IMR-90 (cell line): ENCODE measurements around the gene TRDN. TPM values are rescaled to one million over a fixed set of nuclear protein-coding genes. Genes with fewer than 3 reads are reported as not detected.

Experiments used
- ATAC-seq: fragments of 200-7000 bp; cut with Tn5 transposase; 2 replicates; pipeline ENCODE4 v1.9.1; 2020; ENCODE audit warnings: low read depth, mild to moderate bottlenecking, moderate library complexity
- BruUV-seq: library from RNA; stranded (reverse); fragments of 400-500 nt; replicated peaks from 2 replicates; lab custom pipeline; 2021; lab: Mats Ljungman, UMichigan
- CTCF ChIA-PET: fragments of 300-600 bp; formaldehyde crosslinking; extraction: SDS; loops from one replicate; lab custom pipeline; 2021; ENCODE audit warnings: antibody characterized with exemption; lab: Yijun Ruan, JAX
- POLR2A ChIA-PET: fragments of 300-600 bp; sonication (Branson Sonifier 250); formaldehyde crosslinking; loops from one replicate; lab custom pipeline; 2022; ENCODE audit warnings: antibody characterized with exemption; ENCODE audit not compliant: unreplicated experiment; lab: Charles Lee
- DNase-seq: peaks from one replicate; pipeline ENCODE4 v3.0.0; 2013
- H2AFZ ChIP-seq: replicated peaks from 2 replicates; pipeline ENCODE3; 2013; ENCODE audit warnings: low read length, mild to moderate bottlenecking; ENCODE audit not compliant: poor library complexity
- H2AK5ac ChIP-seq: 2 replicates; pipeline ENCODE4 v1.6.1; 2013; ENCODE audit warnings: low read depth, low read length, inconsistent platforms
- H2AK9ac ChIP-seq: replicated peaks from 2 replicates; pipeline ENCODE3; 2013; ENCODE audit warnings: mild to moderate bottlenecking, low read depth, low read length, moderate library complexity; ENCODE audit not compliant: poor library complexity
- H2BK120ac ChIP-seq: 2 replicates; pipeline ENCODE4 v1.6.1; 2013; ENCODE audit warnings: low read depth, low read length, inconsistent platforms
- H2BK15ac ChIP-seq: 3 replicates; pipeline ENCODE4 v1.6.1; 2013; ENCODE audit warnings: low read depth, low read length, inconsistent platforms
- H2BK20ac ChIP-seq: 2 replicates; pipeline ENCODE4 v1.6.1; 2013; ENCODE audit warnings: low read depth, mild to moderate bottlenecking, inconsistent platforms, low read length, moderate library complexity
- H2BK5ac ChIP-seq: 2 replicates; pipeline ENCODE4 v1.6.1; 2013; ENCODE audit warnings: mild to moderate bottlenecking, low read depth, low read length, inconsistent platforms; ENCODE audit not compliant: poor library complexity, severe bottlenecking
- H3K14ac ChIP-seq: replicated peaks from 2 replicates; pipeline ENCODE4 v1.6.1; 2013; ENCODE audit warnings: low read depth, low read length, inconsistent platforms
- H3K18ac ChIP-seq: 2 replicates; pipeline ENCODE4 v1.6.1; 2013; ENCODE audit warnings: low read depth, low read length, control low read depth
- H3K23ac ChIP-seq: 2 replicates; pipeline ENCODE4 v1.6.1; 2013; ENCODE audit warnings: low read depth, low read length, inconsistent platforms
- H3K27ac ChIP-seq: 2 replicates; pipeline ENCODE4 v1.5.1; 2013; ENCODE audit warnings: mild to moderate bottlenecking, control low read depth, low read length; ENCODE audit not compliant: insufficient read depth
- H3K27me3 ChIP-seq: 2 replicates; pipeline ENCODE4 v1.6.1; 2013; ENCODE audit warnings: low read length; ENCODE audit not compliant: control insufficient read depth, insufficient read depth
- H3K36me3 ChIP-seq: 2 replicates; pipeline ENCODE4 v1.6.1; 2013; ENCODE audit warnings: low read length, mixed read lengths; ENCODE audit not compliant: control insufficient read depth, insufficient read depth
- H3K4ac ChIP-seq: 2 replicates; pipeline ENCODE4 v1.6.1; 2013; ENCODE audit warnings: low read depth, low read length, inconsistent platforms
- H3K4me1 ChIP-seq: 2 replicates; pipeline ENCODE4 v1.6.1; 2013; ENCODE audit warnings: low read length, mixed read lengths; ENCODE audit not compliant: control insufficient read depth, insufficient read depth
- H3K4me2 ChIP-seq: 2 replicates; pipeline ENCODE4 v1.6.1; 2013; ENCODE audit warnings: low read depth, mild to moderate bottlenecking, control low read depth, low read length, moderate library complexity
- H3K4me3 ChIP-seq: 2 replicates; pipeline ENCODE4 v1.5.1; 2013; ENCODE audit warnings: low read depth, mild to moderate bottlenecking, control low read depth, low read length, moderate library complexity; ENCODE audit not compliant: insufficient read depth
- H3K56ac ChIP-seq: 2 replicates; pipeline ENCODE4 v1.6.1; 2013; ENCODE audit warnings: low read length, inconsistent platforms; ENCODE audit not compliant: insufficient read depth; ENCODE audit errors: extremely low read depth
- H3K79me1 ChIP-seq, 2 experiments: 2 replicates each; pipeline ENCODE4 v1.6.1; 2013; ENCODE audit warnings: low read length in 2 of 2, inconsistent platforms in 1 of 2, low read depth in 1 of 2
- H3K9ac ChIP-seq: 2 replicates; pipeline ENCODE4 v1.6.1; 2013; ENCODE audit warnings: low read depth, low read length, control low read depth
- H3K9me1 ChIP-seq: 2 replicates; pipeline ENCODE4 v1.6.1; 2013; ENCODE audit warnings: low read length, inconsistent platforms; ENCODE audit not compliant: insufficient read depth
- H3K9me3 ChIP-seq: 2 replicates; pipeline ENCODE4 v1.6.1; 2013; ENCODE audit warnings: low read length; ENCODE audit not compliant: control insufficient read depth, insufficient read depth
- H4K20me1 ChIP-seq: 2 replicates; pipeline ENCODE4 v1.6.1; 2013; ENCODE audit warnings: low read length, inconsistent platforms; ENCODE audit not compliant: insufficient read depth
- H4K5ac ChIP-seq: 2 replicates; pipeline ENCODE4 v1.6.1; 2013; ENCODE audit warnings: mild to moderate bottlenecking, low read depth, low read length, control low read depth
- H4K8ac ChIP-seq, 2 experiments: 2 replicates each; pipeline ENCODE4 v1.6.1; 2013; ENCODE audit warnings: low read depth in 2 of 2, low read length in 2 of 2, control low read depth in 1 of 2, inconsistent platforms in 1 of 2
- H4K91ac ChIP-seq: 2 replicates; pipeline ENCODE4 v1.6.1; 2013; ENCODE audit warnings: low read depth, low read length, inconsistent platforms; ENCODE audit not compliant: insufficient read depth
- BHLHE40 ChIP-seq: fragments of 150-350 bp; IDR thresholded peaks from 2 replicates; pipeline ENCODE4 v1.6.1; 2016; ENCODE audit warnings: mild to moderate bottlenecking, low read depth, low read length
- CEBPB ChIP-seq: IDR thresholded peaks from 2 replicates; pipeline ENCODE4 v1.6.1; 2012; ENCODE audit warnings: low read depth, low read length, improper control_type of control experiment
- CHD1 ChIP-seq: IDR thresholded peaks from 2 replicates; pipeline ENCODE4 v1.6.1; 2012; ENCODE audit warnings: low read depth, low read length, improper control_type of control experiment
- FOS ChIP-seq: fragments of 150-350 bp; IDR thresholded peaks from 2 replicates; pipeline ENCODE4 v1.6.1; 2016; ENCODE audit warnings: low read depth, low read length
- MAFK ChIP-seq: IDR thresholded peaks from 2 replicates; pipeline ENCODE4 v1.6.1; 2012; ENCODE audit warnings: low read depth, low read length, improper control_type of control experiment
- MAZ ChIP-seq: IDR thresholded peaks from 2 replicates; pipeline ENCODE4 v1.6.1; 2012; ENCODE audit warnings: low read depth, mild to moderate bottlenecking, low read length, improper control_type of control experiment, moderate library complexity, borderline replicate concordance
- MXI1 ChIP-seq: IDR thresholded peaks from 2 replicates; pipeline ENCODE4 v1.6.1; 2012; ENCODE audit warnings: low read depth, mild to moderate bottlenecking, low read length, moderate library complexity, borderline replicate concordance
- NFE2L2 ChIP-seq: fragments of 150-350 bp; IDR thresholded peaks from 2 replicates; pipeline ENCODE4 v1.6.1; 2016; ENCODE audit warnings: low read depth, mild to moderate bottlenecking, low read length
- POLR2A ChIP-seq: IDR thresholded peaks from 2 replicates; pipeline ENCODE4 v1.6.1; 2012; ENCODE audit warnings: mild to moderate bottlenecking, low read depth, low read length
- RAD21 ChIP-seq: IDR thresholded peaks from 2 replicates; pipeline ENCODE4 v1.6.1; 2012; ENCODE audit warnings: low read length, improper control_type of control experiment
- RCOR1 ChIP-seq: IDR thresholded peaks from 2 replicates; pipeline ENCODE4 v1.6.1; 2012; ENCODE audit warnings: mild to moderate bottlenecking, low read length, improper control_type of control experiment; ENCODE audit not compliant: insufficient replicate concordance
- RFX5 ChIP-seq: IDR thresholded peaks from 2 replicates; pipeline ENCODE4 v1.8.0; 2012; ENCODE audit warnings: low read depth, mild to moderate bottlenecking, low read length, moderate library complexity
- SMC3 ChIP-seq: fragments of 150-350 bp; IDR thresholded peaks from 2 replicates; pipeline ENCODE4 v1.6.1; 2016; ENCODE audit warnings: low read depth, mild to moderate bottlenecking, antibody characterized with exemption, low read length, moderate library complexity
- WGBS, 2 experiments: methylation state at CpG; one replicate each; pipeline versions ENCODE4 v1.1.5 to v1.1.7; 2013; ENCODE audit warnings: missing lambda C conversion rate in 2 of 2; ENCODE audit not compliant: insufficient read length in 1 of 2; ENCODE audit errors: extremely low coverage in 2 of 2; 5-methylcytosine and 5-hydroxymethylcytosine counted together
- dilution Hi-C: fragments of 300-500 bp; cut with HindIII; formaldehyde crosslinking; loops from one replicate; pipeline ENCODE4 v1.14.3; 2018; ENCODE audit warnings: low sequenced_read_pairs; ENCODE audit not compliant: unreplicated experiment
- in situ Hi-C: fragments of 300-500 bp; cut with MboI; formaldehyde crosslinking; loops from 3 replicates; pipeline ENCODE4 v1.14.3; 2019; ENCODE audit warnings: low sequenced_read_pairs, inconsistent platforms, mixed read lengths
- intact Hi-C: fragments of 100-400 bp; cut with micrococcal nuclease; formaldehyde crosslinking; loops from 2 replicates; pipeline ENCODE4 v1.10.0; 2022
- polyA plus RNA-seq, 3 experiments: library from polyadenylated mRNA; depleted of rRNA; stranded (reverse); fragments of >200 nt; gene quantifications; 2 replicates each; pipeline ENCODE4 v1.2.3, GENCODE V29; 2012; ENCODE audit warnings: low replicate concordance in 1 of 3
- total RNA-seq: library from RNA; depleted of rRNA; stranded (reverse); fragments of >200 nt; gene quantifications from 2 replicates; pipeline ENCODE4 v1.2.3, GENCODE V29; 2012
- TF ChIP-seq, protein P1 (sequence below): fragments of 150-350 bp; IDR thresholded peaks from 2 replicates; pipeline ENCODE4 v1.6.1; 2017; ENCODE audit warnings: mild to moderate bottlenecking, antibody characterized with exemption, low read length, low read depth
- TF ChIP-seq, protein P2 (sequence below): conservative IDR thresholded peaks from 2 replicates; pipeline ENCODE4 v1.5.1; 2012; ENCODE audit warnings: mild to moderate bottlenecking, low read depth, low read length, improper control_type of control experiment
- TF ChIP-seq, protein P3 (sequence below): fragments of 150-350 bp; IDR thresholded peaks from 2 replicates; pipeline ENCODE4 v1.6.1; 2016; ENCODE audit warnings: low read depth, mild to moderate bottlenecking, low read length, moderate library complexity, borderline replicate concordance

Gene TRDN
- total and polyA plus RNA-seq, 2 of the 4 experiments (the other 2 are of a cell fraction): not detected

DNA sequence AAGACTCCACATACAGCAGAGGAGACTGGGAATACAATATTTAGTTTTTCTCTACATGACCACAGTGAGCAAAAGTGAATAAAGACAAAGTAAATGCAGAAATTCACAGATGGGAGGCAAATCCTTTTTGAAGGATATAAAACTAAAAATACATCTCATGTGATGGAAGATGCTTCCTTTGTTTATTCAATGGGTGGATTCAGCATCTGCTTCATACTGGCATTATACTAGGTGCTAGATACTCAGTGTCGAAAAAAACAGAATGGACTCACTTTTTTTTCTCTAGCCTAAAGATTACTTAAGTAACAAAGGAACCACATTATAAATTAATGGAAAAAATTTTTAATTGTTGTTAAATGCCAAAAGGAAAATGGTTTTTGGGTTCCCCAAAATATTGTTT is 216.2 kb downstream of the TRDN start:
- Histone ChIP-seq H3K18ac (no peak overlapping the region), H4K5ac (no peak overlapping the region), H2BK120ac (no peak overlapping the region), H3K4me2 (no peak overlapping the region), H3K27ac (no peak overlapping the region), H4K8ac (no peak overlapping the region), H2AK9ac (no peak overlapping the region), H2BK15ac (no peak overlapping the region), H4K20me1 (no peaks in the 10 kb centered on the region), H3K36me3 (no peaks in the 10 kb centered on the region), H3K4me3 (no peak overlapping the region), H2AK5ac (no peak overlapping the region), H2BK20ac (no peak overlapping the region), H3K4ac (no peak overlapping the region), H3K4me1 (no peaks in the 10 kb centered on the region), H3K79me1 (no peaks in the 10 kb centered on the region), H3K23ac (no peak overlapping the region), H4K91ac (no peak overlapping the region), H3K27me3 (no peaks in the 10 kb centered on the region), H3K14ac (no peak overlapping the region), H2AFZ (no peak overlapping the region), H3K9me1 (no peaks in the 10 kb centered on the region), H3K56ac (no peak overlapping the region), H2BK5ac (no peak overlapping the region), H3K9me3 (peaks cover 2% of the 10 kb centered on the region; the same call in 1 of the 2 replicates), H3K9ac (no peak overlapping the region)
- no TSS peak for BruUV-seq
- ATAC-seq (no peak), DNase-seq (no peak)
- dilution Hi-C loops: no loop called here
- intact Hi-C loops: no loop called here
- POLR2A ChIA-PET: no interaction called here
- WGBS, 2 experiments: no CpG with 5 or more reads among the region's 1 CpG
- CTCF ChIA-PET: no interaction called here
- TF ChIP-seq, protein P1, sequence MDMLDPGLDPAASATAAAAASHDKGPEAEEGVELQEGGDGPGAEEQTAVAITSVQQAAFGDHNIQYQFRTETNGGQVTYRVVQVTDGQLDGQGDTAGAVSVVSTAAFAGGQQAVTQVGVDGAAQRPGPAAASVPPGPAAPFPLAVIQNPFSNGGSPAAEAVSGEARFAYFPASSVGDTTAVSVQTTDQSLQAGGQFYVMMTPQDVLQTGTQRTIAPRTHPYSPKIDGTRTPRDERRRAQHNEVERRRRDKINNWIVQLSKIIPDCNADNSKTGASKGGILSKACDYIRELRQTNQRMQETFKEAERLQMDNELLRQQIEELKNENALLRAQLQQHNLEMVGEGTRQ: no peak
- TF ChIP-seq, protein P2, sequence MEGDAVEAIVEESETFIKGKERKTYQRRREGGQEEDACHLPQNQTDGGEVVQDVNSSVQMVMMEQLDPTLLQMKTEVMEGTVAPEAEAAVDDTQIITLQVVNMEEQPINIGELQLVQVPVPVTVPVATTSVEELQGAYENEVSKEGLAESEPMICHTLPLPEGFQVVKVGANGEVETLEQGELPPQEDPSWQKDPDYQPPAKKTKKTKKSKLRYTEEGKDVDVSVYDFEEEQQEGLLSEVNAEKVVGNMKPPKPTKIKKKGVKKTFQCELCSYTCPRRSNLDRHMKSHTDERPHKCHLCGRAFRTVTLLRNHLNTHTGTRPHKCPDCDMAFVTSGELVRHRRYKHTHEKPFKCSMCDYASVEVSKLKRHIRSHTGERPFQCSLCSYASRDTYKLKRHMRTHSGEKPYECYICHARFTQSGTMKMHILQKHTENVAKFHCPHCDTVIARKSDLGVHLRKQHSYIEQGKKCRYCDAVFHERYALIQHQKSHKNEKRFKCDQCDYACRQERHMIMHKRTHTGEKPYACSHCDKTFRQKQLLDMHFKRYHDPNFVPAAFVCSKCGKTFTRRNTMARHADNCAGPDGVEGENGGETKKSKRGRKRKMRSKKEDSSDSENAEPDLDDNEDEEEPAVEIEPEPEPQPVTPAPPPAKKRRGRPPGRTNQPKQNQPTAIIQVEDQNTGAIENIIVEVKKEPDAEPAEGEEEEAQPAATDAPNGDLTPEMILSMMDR: no peak
- TF ChIP-seq RCOR1 (no peak), BHLHE40 (no peak), NFE2L2 (no peak), RFX5 (no peak), SMC3 (no peak), MAZ (no peak), RAD21 (no peak), MAFK (no peak), POLR2A (no peak), CHD1 (no peak), MXI1 (no peak), FOS (no peak), CEBPB (no peak)
- TF ChIP-seq, protein P3, sequence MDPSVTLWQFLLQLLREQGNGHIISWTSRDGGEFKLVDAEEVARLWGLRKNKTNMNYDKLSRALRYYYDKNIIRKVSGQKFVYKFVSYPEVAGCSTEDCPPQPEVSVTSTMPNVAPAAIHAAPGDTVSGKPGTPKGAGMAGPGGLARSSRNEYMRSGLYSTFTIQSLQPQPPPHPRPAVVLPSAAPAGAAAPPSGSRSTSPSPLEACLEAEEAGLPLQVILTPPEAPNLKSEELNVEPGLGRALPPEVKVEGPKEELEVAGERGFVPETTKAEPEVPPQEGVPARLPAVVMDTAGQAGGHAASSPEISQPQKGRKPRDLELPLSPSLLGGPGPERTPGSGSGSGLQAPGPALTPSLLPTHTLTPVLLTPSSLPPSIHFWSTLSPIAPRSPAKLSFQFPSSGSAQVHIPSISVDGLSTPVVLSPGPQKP: no peak
- in situ Hi-C loops: no loop called here
